ENCODE data around the gene SLC5A10.
"Not testable (repeated sequence)": the region's sequence is repeated elsewhere in the genome, so short reads cannot be mapped to it uniquely, and the experiment has no call there.

SLC5A10 gene

DNA sequence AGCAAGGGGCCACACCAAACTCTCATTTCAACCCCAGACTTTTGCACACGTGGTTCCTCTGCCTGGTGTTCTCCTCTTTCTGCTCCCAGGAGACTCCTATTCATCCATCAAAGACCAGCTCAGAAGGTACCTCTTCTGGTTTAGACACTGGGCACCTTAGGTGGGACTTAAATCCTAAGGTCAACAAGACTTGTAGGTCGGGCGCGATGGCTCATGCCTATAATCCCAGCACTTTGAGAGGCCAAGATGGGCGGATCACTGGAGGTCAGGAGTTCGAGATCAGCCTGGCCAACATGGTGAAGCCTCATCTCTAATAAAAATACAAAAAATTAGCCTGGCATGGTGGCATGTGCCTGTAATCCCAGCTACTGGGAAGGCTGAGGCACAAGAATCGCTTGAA lies 95.5 kb downstream of the SLC5A10 start:
- DNase-seq, result not testable (repeated sequence)

DNA sequence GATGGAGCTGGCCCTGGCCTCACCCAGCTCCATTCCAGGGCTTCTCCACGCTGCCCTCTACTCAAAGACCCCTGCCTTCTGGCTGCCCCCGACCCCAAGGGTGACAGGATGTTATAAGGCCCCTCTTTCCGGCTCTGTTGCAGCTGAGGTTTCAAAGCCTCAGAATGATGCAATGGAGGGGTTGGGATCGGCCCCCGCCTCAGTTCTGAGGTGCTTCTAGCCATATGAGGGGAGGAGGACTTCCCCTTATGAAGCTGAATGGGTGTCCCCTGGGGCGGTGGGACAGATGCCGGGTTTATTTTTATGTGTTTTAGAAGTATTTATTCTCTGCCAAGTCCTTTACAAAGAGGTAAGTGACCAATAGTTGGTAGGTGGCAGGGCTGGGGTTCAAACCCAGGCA lies 96.9 kb downstream of the SLC5A10 start:
- not testable (repeated sequence) for DNase-seq

DNA sequence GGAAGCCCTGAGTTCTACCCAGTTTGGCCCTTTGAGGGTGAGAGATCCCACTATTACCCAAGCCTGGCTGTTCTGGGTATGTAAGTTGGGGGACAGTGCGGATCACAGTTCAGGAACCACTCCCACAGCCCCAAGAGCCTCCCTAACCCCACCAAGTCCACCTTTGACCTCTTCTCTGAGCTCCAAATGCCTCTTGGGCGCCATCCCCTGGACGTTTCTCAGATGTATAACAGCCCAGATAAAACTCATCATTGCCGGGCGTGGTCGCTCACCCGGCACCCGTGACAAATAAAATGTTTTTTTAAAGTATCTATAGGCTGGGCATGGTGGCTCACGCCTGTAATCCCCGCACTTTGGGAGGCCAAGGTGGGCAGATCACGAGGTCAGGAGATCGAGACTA lies 103.5 kb downstream of the SLC5A10 start:
- not testable (repeated sequence) for DNase-seq

GRCh38 chr17:19062009-19062717 lies 110.2 kb downstream of the SLC5A10 start:
- DNase-seq, result not testable (repeated sequence)

GRCh38 chr17:19062718-19063325 lies 110.9 kb downstream of the SLC5A10 start:
- not testable (repeated sequence) for DNase-seq

GRCh38 chr17:19063326-19063956 lies 111.5 kb downstream of the SLC5A10 start:
- DNase-seq, result not testable (repeated sequence)

- DNase-seq, result not testable (repeated sequence)
These were observed 112.4 kb downstream of the SLC5A10 start for GRCh38 chr17:19064378-19064777.

- not testable (repeated sequence) for DNase-seq
These were observed 118.6 kb downstream of the SLC5A10 start for GRCh38 chr17:19070318-19071168.

Measured in OCI-M1 (cell line).